ENCODE data around the gene ARAP1.

The ARAP1 gene

DNA sequence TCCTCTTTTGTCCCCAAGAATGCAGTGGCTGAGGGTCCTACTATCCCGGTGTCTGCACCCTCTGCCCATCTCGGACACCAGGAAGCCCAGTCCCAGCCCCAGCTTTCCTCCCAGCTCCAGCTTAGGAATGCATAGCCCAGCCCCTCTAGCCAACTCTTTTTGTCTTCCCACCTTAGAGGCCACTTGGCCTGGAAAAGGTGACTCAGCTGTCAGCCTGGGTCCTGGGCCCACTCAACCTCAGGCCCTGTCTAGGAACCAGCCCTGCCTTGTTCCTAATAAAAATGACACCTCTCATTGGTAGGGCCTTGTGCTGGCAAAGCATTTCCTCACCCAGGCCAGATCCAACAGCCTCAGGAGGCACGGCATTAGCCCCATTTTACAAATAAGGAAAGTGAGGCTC is 106.2 kb downstream of the ARAP1 start:
- H3K4me3 ChIP-seq (ENCODE audit: low read depth, low read length), result no peak overlapping the region
- DNase-seq (ENCODE audit: low read depth), result no peak
- TF ChIP-seq, protein P1, sequence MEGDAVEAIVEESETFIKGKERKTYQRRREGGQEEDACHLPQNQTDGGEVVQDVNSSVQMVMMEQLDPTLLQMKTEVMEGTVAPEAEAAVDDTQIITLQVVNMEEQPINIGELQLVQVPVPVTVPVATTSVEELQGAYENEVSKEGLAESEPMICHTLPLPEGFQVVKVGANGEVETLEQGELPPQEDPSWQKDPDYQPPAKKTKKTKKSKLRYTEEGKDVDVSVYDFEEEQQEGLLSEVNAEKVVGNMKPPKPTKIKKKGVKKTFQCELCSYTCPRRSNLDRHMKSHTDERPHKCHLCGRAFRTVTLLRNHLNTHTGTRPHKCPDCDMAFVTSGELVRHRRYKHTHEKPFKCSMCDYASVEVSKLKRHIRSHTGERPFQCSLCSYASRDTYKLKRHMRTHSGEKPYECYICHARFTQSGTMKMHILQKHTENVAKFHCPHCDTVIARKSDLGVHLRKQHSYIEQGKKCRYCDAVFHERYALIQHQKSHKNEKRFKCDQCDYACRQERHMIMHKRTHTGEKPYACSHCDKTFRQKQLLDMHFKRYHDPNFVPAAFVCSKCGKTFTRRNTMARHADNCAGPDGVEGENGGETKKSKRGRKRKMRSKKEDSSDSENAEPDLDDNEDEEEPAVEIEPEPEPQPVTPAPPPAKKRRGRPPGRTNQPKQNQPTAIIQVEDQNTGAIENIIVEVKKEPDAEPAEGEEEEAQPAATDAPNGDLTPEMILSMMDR (IDR thresholded peaks at IDR 0.05; ENCODE audit: control insufficient read depth, extremely low read depth, insufficient read depth), result no peak

DNA sequence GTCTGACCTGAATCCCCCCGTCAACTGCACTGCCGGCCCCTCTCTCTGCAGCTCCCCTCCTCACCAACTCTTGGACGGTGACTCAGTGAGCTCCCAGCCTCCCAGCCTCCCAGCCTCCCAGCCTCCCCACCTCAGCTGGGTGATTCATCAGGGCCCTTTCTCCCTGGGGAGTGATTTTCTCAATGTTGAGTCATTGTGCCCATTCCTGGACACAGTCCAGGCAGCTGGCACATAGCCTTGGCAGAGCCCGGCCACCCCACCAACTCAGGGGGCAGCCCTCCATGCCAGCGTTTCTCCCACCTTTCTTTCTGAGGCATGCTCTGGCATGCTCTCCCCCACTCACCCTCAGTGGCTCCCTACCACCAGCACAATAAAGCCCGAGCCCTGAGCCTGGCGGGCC is 108.7 kb downstream of the ARAP1 start:
- TF ChIP-seq, protein P1 (IDR thresholded peaks at IDR 0.05; ENCODE audit: control insufficient read depth, extremely low read depth, insufficient read depth), result no peak
- no peak overlapping the region for H3K4me3 ChIP-seq (ENCODE audit: low read depth, low read length)
- DNase-seq (ENCODE audit: low read depth), result no peak

DNA sequence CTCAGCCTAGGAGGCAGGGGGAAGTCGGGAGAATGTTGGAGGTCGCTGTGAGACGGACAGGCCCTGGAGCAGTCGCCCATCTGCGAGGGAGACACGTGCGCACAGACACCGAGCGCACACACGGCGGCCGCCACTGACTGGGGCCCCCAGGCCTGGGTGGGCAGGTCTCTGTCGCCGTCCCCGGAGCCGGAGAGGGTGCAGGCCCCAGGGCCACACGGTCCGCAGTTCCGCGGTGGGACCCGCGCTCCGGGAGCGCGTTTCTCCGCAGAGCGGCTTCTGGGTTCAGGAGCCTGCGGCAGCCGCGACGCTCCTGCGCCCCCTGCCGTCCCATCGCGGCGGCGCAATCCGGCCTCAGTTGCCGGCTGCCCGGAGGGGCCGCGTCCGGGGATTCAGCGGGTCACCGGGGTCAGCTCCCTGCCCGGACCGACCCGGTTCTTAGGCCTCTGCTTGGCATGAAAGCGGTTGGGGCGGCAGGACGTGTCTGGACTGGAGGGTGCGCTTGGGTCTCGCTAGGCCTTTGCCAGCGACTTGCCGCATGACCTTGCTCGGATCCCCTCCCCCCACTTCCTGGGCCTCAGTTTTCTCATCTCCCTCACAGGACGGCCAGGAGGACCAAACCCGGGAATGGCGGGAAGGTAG is 109.2 kb downstream of the ARAP1 start:
- peak overlapping the region; percentile 49 for H3K4me3 ChIP-seq (ENCODE audit: low read depth, low read length)
- DNase-seq (ENCODE audit: low read depth), result no peak
- TF ChIP-seq, protein P1 (IDR thresholded peaks at IDR 0.05; ENCODE audit: control insufficient read depth, extremely low read depth, insufficient read depth), result peak; percentile 93

DNA sequence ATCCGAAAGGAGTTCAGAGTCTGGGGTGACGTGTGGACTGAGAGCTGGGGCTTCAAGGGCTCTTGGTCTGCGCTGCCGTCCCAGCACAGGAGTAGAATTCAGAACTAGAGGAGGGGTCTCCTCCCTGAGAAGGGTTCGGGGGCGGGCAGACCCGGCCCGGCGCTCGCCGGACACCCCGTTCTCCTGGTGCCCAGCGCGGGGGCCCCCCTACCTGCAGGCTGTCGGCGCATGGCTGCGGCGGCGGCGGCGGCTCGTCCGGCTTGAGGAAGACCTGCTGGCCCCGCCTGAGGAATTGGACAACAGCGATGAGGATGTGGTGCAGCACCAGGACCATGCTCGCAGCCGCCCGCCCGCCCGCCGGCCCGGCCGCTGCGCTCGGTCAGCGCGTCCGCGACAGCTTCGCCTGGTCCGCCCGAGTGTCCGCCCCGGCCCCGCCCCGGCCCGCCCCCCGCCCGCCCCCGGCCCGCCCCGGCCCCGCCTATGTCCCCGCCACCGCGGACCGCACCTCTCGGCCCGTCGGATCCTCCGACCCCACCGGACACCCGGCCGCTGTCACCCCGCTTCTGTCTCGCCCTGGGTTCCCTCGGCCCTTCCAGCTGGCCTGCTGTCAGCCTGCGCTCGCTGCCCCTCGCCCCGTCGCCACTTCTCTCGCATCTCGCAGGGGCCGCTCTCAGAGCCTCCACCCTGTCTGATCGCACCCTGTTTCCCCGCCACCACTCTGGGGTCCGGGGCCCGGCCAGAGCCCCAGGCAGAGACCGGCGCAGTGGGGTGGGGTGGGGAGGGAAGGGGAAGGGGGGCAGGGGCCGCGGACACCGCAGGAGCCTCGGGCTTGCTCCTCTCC is 109.9 kb downstream of the ARAP1 start:
- H3K4me3 ChIP-seq (ENCODE audit: low read depth, low read length), result peak overlapping the region; percentile 49
- TF ChIP-seq, protein P1 (IDR thresholded peaks at IDR 0.05; ENCODE audit: control insufficient read depth, extremely low read depth, insufficient read depth), result no peak
- DNase-seq (ENCODE audit: low read depth), result no peak

DNA sequence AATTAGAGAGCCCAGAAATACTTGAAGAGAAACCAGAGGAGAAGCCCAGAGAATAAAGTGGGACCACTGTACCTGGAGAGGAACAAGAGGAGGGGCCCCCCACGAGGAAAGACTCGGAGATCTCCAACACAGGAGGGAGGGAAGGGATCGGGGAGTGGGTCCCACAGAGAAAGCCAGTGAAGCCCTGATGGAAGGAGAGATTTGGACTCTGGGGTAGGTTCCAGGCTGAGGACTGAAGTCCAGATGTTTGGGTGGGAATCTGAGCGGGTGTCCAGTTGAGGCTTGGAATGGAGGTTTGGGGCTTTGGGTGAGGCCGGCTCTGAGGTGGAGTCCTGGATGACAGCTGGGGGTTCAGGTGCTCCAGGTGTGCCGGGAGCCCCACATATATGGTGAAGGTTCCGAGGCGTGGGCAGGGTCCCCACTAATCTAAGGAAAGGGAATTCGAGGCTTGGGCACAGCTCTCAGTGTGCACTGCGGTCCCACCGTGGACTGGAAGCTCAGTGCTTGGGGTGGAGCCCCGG is 110.6 kb downstream of the ARAP1 start:
- no peak for DNase-seq (ENCODE audit: low read depth)
- TF ChIP-seq, protein P1 (IDR thresholded peaks at IDR 0.05; ENCODE audit: control insufficient read depth, extremely low read depth, insufficient read depth), result no peak
- H3K4me3 ChIP-seq (ENCODE audit: low read depth, low read length), result peak overlapping the region; percentile 25

DNA sequence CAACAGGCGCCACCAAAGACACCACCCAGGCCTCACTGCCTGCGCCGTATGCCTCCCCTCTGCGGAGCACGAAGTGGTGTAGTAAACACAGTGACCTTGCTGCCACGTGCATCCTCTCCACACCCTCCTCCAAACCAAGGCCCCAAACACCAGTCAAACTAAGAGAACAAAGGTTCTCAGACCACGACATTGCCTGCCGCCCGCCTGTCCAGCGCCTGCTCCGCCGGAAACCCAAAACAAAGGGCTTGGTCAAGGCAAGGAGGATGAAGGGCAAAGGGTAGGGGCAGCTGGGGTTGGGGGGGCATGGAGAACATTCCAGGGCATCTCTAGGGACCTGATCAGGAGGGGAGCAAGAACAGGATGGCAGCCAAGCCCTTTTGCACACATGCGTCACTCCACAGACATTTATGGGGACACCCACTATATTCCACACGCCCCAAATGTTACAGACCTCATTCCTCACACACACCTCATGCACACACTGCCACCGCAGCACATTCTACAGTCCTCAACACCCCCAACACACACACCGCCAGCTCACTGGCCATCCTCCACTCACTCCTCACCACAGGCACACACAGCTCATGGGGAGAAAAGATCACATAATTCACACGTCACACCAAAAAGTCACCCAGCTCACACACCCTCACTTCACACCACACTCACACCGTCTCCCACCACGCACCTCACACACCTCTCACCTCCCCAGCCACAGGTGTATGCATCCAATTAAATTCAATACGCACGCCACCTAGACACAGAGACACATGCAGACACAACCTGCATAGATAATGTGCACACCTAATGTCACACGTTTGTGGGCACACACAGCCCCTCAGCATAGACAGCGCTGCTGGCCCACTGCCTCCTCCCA is 112.5 kb downstream of the ARAP1 start:
- H3K4me3 ChIP-seq (ENCODE audit: low read depth, low read length), result no peak overlapping the region
- no peak for DNase-seq (ENCODE audit: low read depth)
- TF ChIP-seq, protein P1 (IDR thresholded peaks at IDR 0.05; ENCODE audit: control insufficient read depth, extremely low read depth, insufficient read depth), result no peak
